Central memory CD4-positive, alpha-beta T cell (primary cell): ENCODE measurements around the gene RRBP1.

Experiments used
- DNase-seq: peaks from one replicate; pipeline ENCODE4 v3.0.0; 2022

The RRBP1 gene

DNA sequence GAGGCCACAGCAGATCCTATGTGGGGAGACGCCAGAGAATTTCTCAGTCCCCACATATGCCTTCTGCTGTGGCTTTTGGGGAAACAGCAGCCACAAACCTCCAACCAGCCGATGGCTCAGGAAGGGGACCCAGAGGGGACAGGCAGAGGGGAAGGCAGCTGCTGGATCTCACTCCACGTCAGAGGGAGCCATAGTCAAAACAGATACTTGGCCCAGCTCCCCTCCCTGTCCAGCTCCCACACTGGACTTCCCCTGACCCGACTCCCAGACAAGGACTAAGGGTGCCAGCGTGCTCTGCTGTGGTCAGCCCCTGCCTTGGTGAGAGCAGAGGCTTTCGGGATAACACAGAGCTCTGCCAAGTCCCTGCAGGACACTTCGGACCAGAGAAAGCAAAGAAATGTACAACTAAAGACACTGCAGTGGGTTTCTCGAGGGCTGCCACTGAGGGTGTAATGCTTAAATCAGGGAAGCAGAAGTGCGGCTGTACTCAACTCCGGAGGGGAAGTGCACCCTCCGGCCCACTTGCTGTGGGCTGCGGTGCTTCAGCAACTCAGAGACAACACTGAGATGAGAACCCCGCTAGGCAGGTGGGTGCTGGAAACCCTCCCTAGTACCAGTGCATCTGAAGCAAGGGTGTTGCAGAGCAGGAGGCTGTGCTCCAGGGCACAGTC is 47.2 kb downstream of the RRBP1 start:
- DNase-seq = no peak

GRCh38 chr20:17633850-17634500 is 48.1 kb downstream of the RRBP1 start:
- DNase-seq = no peak

GRCh38 chr20:17633221-17633849 is 48.7 kb downstream of the RRBP1 start:
- DNase-seq = no peak

DNA sequence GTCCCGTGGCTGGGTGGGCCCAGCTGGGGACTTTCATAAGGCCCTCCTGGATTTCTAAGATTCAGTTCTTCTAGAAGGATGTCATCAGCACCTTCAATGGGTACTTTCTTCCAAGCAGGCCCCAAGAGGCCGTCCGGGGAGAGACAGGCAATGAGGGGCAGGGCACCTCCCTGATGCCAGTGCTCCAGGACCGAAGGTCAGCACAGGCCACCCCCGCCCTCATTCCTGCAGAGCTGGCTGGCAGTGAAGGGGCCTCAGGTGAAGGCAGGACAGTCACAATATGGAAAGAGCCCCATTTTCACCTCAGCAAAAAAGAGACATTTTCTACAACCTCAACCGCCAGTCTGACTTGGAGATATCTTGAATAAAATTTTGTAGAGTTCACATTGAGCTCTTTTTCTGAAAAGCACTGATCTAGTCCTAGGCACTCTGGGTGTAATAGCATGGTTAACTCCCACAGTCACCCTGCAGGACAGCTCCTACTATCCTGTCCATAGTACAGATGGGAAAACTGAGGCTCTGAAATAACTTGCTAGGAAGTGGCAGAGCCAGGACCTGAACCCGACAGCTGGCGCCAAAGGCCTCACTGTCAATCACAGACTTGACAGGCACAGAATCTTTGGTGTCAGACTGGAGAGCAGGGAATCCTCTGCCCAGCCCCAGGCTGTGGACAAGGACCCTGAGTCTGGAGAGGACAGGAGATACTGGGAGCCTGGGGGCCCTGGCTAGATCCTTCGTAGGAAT is 50.3 kb downstream of the RRBP1 start:
- no peak for DNase-seq

DNA sequence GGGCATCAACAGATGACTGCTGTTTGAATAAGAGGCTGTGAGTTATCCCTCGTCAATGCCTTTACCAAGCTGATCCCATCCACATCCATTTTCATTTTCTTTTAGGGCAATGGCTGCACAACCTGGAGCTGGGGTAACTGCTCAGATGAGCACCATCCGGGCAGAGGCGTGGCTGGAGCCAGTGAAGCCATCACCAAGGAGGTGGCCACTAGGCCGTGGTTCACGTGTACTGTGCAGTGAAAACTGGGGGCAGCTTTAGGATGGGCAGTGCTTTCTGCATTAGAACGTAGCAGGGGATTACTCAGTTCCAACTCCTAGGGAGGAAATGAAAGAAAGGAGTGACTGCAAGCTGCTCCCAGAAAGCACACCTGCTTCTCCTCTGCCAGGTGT is 51.2 kb downstream of the RRBP1 start:
- no peak for DNase-seq

DNA sequence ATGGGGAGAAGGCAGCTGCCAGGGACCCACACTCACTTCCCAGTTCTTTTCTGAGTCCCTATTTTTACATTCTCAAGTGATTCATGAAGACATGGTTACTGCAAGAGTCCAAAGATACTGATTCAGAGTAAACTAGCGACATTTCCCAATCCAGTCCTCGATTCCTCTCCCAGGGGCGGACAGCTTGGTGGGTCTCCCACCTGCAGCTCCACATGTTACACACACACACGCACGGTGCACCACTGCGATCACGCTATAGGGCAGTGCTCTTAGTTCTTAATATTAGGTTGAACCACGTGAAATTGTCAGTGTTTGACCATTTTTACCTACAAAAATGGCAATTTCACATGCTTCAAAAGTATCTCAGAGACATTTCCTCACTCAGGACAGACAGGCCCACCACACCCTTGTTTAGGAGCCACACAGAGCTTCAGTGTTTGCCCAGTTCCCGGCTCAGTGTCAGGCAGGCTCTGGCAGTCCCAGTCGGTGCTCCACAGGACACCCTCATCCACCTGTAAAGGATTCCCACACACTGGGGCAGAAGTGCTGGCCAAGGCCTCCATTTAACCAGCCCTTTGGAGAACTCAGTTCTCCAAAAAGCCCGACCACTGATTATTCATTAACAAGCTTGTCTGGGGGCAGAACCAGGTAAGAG is 51.8 kb downstream of the RRBP1 start:
- no peak for DNase-seq

DNA sequence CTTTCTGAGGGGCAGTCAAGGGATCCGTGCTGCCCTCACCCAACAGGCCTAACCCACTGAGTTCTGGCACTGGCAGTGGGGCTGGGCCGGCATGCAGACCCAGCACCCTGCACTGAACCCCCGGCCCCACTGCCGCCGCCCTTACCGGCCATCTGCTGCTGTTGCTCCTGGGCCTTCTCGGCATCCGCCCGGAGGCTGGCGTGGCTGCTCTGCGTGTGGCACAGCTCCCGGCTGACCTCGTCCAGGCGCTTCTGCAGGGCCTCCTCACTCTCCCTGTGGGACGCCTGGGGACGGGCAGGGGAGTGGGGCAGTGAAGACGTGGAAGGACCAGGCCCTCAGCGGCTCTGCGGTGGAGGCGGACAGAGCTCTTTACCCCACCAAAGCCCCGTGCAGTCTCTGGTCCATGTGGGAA is 52.4 kb downstream of the RRBP1 start:
- no peak for DNase-seq

DNA sequence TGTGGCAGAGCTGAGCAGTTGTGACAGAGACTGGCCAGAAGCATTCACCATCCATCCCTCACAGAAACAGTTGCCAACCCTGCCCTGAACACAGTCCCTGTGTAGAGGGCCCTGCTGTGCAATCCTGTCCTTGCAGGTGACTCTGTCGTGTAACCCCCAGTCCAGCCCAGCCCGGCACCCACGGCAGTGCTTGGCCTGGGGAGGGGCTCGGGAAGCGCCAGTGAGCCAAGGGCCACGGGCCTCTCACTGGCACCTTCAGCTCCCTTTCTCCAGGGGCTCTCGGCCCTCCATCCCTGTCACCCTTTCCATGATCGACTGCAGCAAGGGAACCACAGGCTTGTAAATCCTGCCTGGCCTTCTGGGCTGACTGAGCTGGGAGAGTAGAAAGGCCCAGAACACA is 53.0 kb downstream of the RRBP1 start:
- no peak for DNase-seq

GRCh38 chr20:17628101-17628841 is 53.8 kb downstream of the RRBP1 start:
- no peak for DNase-seq

GRCh38 chr20:17627101-17627955 is 54.7 kb downstream of the RRBP1 start:
- no peak for DNase-seq

- no peak for DNase-seq
Observed at GRCh38 chr20:17626217-17627007, 55.6 kb downstream of the RRBP1 start.

DNA sequence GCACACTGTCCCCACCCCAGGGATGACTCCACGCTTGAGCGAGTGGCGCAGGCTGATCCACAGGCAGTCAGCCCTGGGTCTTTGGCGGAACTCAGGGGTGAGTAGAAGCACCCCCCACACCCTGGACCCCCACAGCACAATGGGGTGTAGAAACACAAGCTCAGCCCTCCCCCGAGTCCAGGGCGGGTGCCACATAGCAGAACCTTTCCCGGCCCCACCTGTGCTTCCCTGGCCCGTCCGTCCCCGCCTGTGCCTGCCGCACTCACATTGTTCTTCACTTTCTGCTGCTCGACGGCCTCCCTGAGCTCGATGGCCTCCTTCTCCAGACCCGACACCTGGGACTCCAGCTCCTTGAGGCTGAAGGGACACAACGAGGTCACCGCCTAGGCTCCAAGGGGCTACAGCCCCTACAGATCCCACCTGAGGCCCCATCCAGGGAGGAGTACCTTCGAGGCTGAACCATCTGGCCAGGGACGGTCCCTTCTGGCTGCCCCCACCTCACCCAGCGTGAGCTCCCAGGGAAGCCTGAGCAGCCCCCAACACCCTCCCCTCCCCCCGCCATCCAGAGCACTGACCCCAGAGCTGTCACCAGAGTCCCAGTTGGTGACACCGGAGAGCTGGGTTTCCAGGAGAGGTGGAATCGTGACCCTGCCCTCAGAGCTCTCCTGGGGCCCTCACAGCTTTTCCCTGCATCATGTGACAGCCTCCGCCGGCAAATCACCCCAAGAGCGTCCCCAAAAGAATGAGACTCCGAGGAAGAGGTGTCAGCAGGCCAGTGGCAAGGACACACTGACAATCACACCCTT is 56.6 kb downstream of the RRBP1 start:
- DNase-seq = no peak

- no peak for DNase-seq
Observed at GRCh38 chr20:17624551-17625245, 57.3 kb downstream of the RRBP1 start.

DNA sequence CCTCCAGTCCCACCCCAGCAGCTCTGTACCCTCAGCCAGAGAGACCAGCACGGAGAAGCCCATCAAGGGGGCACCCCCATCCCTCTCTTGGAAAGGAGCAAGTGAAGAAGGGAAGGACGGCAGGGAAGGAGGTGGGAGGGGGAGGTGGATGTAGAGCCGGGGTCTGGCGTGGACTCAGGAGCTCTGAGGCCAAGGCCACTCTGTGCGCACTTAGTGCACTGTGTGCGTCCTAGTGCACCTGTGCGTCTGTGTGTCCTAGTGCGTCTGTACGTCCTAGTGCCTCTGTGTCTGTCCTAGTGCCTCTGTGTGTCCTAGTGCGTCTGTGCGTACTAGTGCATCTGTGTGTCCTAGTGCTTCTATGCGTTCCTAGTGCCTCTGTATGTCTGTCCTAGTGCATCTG is 58.0 kb downstream of the RRBP1 start:
- DNase-seq = no peak

DNA sequence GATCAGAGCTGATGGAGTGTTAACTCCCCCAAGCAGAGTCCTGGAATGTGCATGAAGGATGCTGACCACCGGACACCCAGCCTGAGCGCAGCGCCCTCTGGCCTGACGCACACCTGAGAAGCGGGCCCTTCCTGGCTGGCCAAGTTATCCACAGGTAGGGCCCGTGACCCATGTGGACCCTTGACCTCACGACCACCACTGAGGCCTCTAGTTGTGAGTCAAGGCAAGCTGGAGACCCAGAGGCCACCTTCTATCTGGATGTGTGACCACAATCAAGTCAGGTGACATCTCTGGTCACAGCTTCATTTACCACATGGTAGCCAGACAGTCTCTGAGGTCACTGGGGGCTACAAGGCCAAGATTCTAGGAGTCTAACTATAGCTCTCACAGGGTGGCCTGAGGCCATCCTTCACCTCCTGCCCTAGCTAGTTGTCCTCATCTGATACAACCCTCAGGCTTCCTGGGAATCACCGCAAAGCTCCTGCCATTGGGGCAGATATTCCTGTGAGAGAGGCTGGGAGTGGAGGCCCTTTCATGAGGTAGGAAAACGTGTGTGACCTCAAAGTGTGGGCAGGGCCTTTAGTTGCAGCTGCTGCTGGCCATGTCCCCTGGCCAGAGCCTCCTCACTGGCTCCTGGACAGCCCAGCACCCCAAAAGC is 59.1 kb downstream of the RRBP1 start:
- DNase-seq = no peak

DNA sequence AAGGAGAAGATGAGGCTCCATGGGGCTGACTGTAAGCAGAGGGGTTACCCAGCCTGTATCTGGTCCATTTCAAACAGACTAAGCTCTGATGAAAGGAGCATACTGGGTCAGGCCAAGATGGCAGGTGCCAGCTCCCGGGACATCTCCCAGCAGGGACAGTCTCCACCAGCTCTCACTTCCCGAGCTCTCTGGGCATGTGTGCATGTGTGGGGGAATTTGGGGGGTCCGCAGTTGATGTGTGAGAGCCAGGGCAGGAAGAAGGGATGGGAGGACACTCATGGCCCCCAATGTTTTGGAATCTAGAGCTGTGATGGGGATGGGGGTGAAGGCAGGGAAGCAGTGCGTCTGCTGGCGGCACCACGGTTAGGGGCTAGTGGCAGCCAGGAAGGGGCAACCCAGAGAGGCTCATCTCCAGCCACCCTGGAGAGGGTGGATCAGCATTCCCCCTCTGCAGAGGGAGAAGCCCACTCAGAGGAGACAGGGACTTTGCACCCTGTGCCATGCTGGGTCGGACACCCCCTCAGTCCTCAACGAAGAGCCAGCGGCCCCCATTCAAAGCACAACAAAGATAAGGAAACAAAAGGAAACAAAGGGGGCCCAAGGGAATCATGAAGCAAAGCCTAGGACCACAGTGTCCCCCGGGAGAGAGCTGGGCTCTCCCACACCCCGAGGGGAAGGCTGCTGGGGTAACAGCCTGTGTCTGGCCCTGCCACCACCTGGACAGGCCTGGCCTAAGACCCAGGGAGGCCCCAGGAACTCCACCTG is 59.8 kb downstream of the RRBP1 start:
- DNase-seq = no peak

GRCh38 chr20:17621229-17621968 is 60.6 kb downstream of the RRBP1 start:
- no peak for DNase-seq
